ENCODE measurements around the gene HOMER2. TPM values are rescaled to one million over a fixed set of nuclear protein-coding genes. Genes with fewer than 3 reads are reported as not detected.

The HOMER2 gene
- total RNA-seq, 1 experiment from 2014 or later, result 14.2 TPM

- H4K91ac ChIP-seq (ENCODE audit: insufficient read length, low read depth, low read length), result no peak overlapping the region
- no peak overlapping the region for H2BK15ac ChIP-seq (ENCODE audit: low read depth, low read length)
- H3K4me3 Mint-ChIP-seq, result no peak overlapping the region
- H2BK120ac ChIP-seq (ENCODE audit: low read depth, low read length, poor library complexity, severe bottlenecking), result no peak overlapping the region
- H3K9me3 Mint-ChIP-seq, result no peaks in the 10 kb centered on the region
- H3K27me3 Mint-ChIP-seq (ENCODE audit: low read depth), result no peaks in the 10 kb centered on the region
- no peak overlapping the region for H3K27ac ChIP-seq (ENCODE audit: insufficient read length, low read depth, low read length)
- no peaks in the 10 kb centered on the region for H3K27me3 ChIP-seq (ENCODE audit: insufficient read depth, low read length)
- H2BK20ac ChIP-seq (ENCODE audit: low read depth, low read length, poor library complexity, severe bottlenecking), result no peak overlapping the region
- H3K18ac ChIP-seq (ENCODE audit: insufficient read length, low read depth, low read length), result no peak overlapping the region
- H3K23me2 ChIP-seq (ENCODE audit: insufficient read length, low read depth, low read length, poor library complexity, severe bottlenecking), result peaks cover 6% of the 10 kb centered on the region
- H3K14ac ChIP-seq (ENCODE audit: insufficient read depth, low read length), result no peak overlapping the region
- H3K79me2 ChIP-seq (ENCODE audit: insufficient read depth, low read length), result no peaks in the 10 kb centered on the region
- no peak overlapping the region for H3K56ac ChIP-seq (ENCODE audit: insufficient read length, low read depth, low read length)
- H3T11ph ChIP-seq (ENCODE audit: low read length), result no peak overlapping the region
- peaks cover 10 to 20% of the 10 kb centered on the region in 2 experiments for H3K4me1 Mint-ChIP-seq
- H3K36me3 Mint-ChIP-seq (ENCODE audit: insufficient read depth in 1 of 3, low read depth in 3 of 3), result peaks cover 1 to 26% (median 15%) of the 10 kb centered on the region in 3 experiments; a peak in 5 of 7 replicates
- H4K20me1 ChIP-seq (ENCODE audit: control insufficient read depth, insufficient read depth, insufficient read length), result no peaks in the 10 kb centered on the region
- no peak overlapping the region for H3K23ac ChIP-seq (ENCODE audit: insufficient read length, low read depth, low read length)
- no peaks in the 10 kb centered on the region for H3K79me1 ChIP-seq (ENCODE audit: insufficient read depth, low read depth, low read length, poor library complexity, severe bottlenecking)
- H4K5ac ChIP-seq (ENCODE audit: insufficient read length, low read depth, low read length), result no peak overlapping the region
- TF ChIP-seq CTCF (conservative IDR thresholded peaks at IDR 0.05), result no peak
- H3K4ac ChIP-seq (ENCODE audit: low read depth, low read length), result no peak overlapping the region
- H4K8ac ChIP-seq (replicated peaks; ENCODE audit: insufficient read length, low read depth, low read length), result no peak overlapping the region
- no peak overlapping the region for H3K9ac ChIP-seq (ENCODE audit: extremely low read depth, insufficient read length, low read length)
- DNase-seq, result no peak
- H3K27ac Mint-ChIP-seq, result no peak overlapping the region
- H2AFZ ChIP-seq (ENCODE audit: low read length), result no peak overlapping the region
- no peak overlapping the region for H2AK5ac ChIP-seq (ENCODE audit: insufficient read length, low read length)
- H3K9me3 ChIP-seq (ENCODE audit: control insufficient read depth, low read depth, low read length), result no peaks in the 10 kb centered on the region
- whole genome bisulfite sequencing (ENCODE audit: extremely low coverage, insufficient read length, low lambda C conversion rate), result no CpG with 5 or more reads among the region's 4 CpGs
- H2BK5ac ChIP-seq (ENCODE audit: insufficient read length, low read length), result no peak overlapping the region
- H3K4me1 ChIP-seq (ENCODE audit: insufficient read depth, low read length), result no peaks in the 10 kb centered on the region
- no peak overlapping the region for H3K4me2 ChIP-seq (ENCODE audit: insufficient read depth, insufficient read length, low read length)
- H2BK12ac ChIP-seq (ENCODE audit: insufficient read length, low read depth, low read length), result no peak overlapping the region
Observed at GRCh38 chr15:82812994-82813393, 139.5 kb downstream of the HOMER2 start.

Measured in H9 (cell line).